ENCODE results near the gene ENPP3.

- TF ChIP-seq POLR2AphosphoS5 (IDR thresholded peaks at IDR 0.05; ENCODE audit: low read depth, low read length) = no peak
- TF ChIP-seq TAF1 (IDR thresholded peaks at IDR 0.05; ENCODE audit: borderline replicate concordance, insufficient read depth, low read length) = no peak
- no peak for TF ChIP-seq REST (IDR thresholded peaks at IDR 0.05; ENCODE audit: insufficient read depth in 1 of 2, low read depth in 2 of 2, low read length in 2 of 2)
- TF ChIP-seq SIN3A (IDR thresholded peaks at IDR 0.05; ENCODE audit: borderline replicate concordance, insufficient read depth, low read length) = no peak
Measured at GRCh38 chr6:131766631-131767030, 129.5 kb downstream of the ENPP3 start.
